HepG2 (cell line): ENCODE measurements around the gene PIBF1. TPM values are rescaled to one million over a fixed set of nuclear protein-coding genes. Genes with fewer than 3 reads are reported as not detected.

Experiments
- ATAC-seq: fragments of 200-7000 bp; cut with Tn5 transposase; 3 replicates; pipeline ENCODE4 v1.9.1; 2020; ENCODE audit warnings: mild to moderate bottlenecking, moderate library complexity
- BruUV-seq: library from RNA; stranded (reverse); fragments of 400-500 nt; replicated peaks from 2 replicates; lab custom pipeline; 2021; lab: Mats Ljungman, UMichigan
- CTCF ChIA-PET: fragments of 300-600 bp; formaldehyde crosslinking; extraction: SDS; loops from one replicate; lab custom pipeline; 2021; ENCODE audit warnings: low total read pairs, inconsistent platforms, low intra/inter-chr PET ratio; lab: Yijun Ruan, JAX
- POLR2A ChIA-PET: fragments of 350-600 bp; sonication (Branson Sonifier 250); formaldehyde crosslinking; loops from one replicate; lab custom pipeline; 2020; ENCODE audit warnings: antibody characterized with exemption, inconsistent platforms; lab: Yijun Ruan, JAX
- DNase-seq: peaks from one replicate; pipeline ENCODE4 v3.0.0-alpha.2; 2015; ENCODE audit warnings: low spot score
- FAIRE-seq: peaks from 3 replicates; lab custom pipeline; 2011; peaks lifted over from hg19 to GRCh38; lab: Jason Lieb, UNC
- H2AFZ ChIP-seq: one replicate; pipeline ENCODE4 v1.6.1; 2011; ENCODE audit warnings: low read length, inconsistent platforms
- H3K27ac ChIP-seq: fragments of 300-600 bp; 3 replicates; pipeline ENCODE4 v1.8.0; 2011; ENCODE audit warnings: mixed run types, mild to moderate bottlenecking, mixed read lengths, low read length, inconsistent platforms; ENCODE audit not compliant: insufficient read depth; ENCODE audit errors: extremely low read length
- H3K27me3 ChIP-seq, 2 experiments: fragments of 200-600 bp in 1 of 2; 2 replicates in 1 of 2; 3 replicates in 1 of 2; pipeline versions ENCODE4 v1.6.0 to v1.8.0; 2011; ENCODE audit warnings: low read length in 2 of 2, mild to moderate bottlenecking in 2 of 2, moderate library complexity in 2 of 2, inconsistent platforms in 1 of 2; ENCODE audit not compliant: insufficient read depth in 2 of 2, control insufficient read depth in 1 of 2
- H3K36me3 ChIP-seq, 2 experiments: fragments of 200-600 bp in 1 of 2; replicated peaks in 1 of 2; 2 replicates in 1 of 2; 3 replicates in 1 of 2; pipeline versions ENCODE4 v1.5.1 to v1.8.0; 2011; ENCODE audit warnings: low read length in 2 of 2, inconsistent platforms in 1 of 2; ENCODE audit not compliant: insufficient read depth in 2 of 2, control insufficient read depth in 1 of 2
- H3K4me1 ChIP-seq: 2 replicates; pipeline ENCODE4 v1.5.1; 2012; ENCODE audit warnings: low read length, inconsistent platforms; ENCODE audit not compliant: insufficient read depth
- H3K4me2 ChIP-seq: 2 replicates; pipeline ENCODE4 v1.6.0; 2011; ENCODE audit warnings: low read depth, low read length, inconsistent platforms
- H3K4me3 ChIP-seq, 3 experiments: fragments of 200-600 bp in 1 of 3; sonication (generic), shearing (Covaris generic) in 1 of 3; replicated peaks in 1 of 3; 2 replicates each; pipeline ENCODE4 v1.5.1; 2011 to 2016; ENCODE audit warnings: low read length in 3 of 3, inconsistent platforms in 2 of 3, low read depth in 2 of 3, mild to moderate bottlenecking in 2 of 3, control low read depth in 1 of 3, mixed read lengths in 1 of 3; ENCODE audit not compliant: insufficient read depth in 1 of 3
- H3K79me2 ChIP-seq: one replicate; pipeline ENCODE4 v1.6.1; 2011; ENCODE audit warnings: low read length, inconsistent platforms; ENCODE audit not compliant: insufficient read depth
- H3K9ac ChIP-seq: 2 replicates; pipeline ENCODE4 v1.6.0; 2011; ENCODE audit warnings: mild to moderate bottlenecking, low read depth, low read length, inconsistent platforms; ENCODE audit not compliant: insufficient read depth
- H3K9me3 ChIP-seq: 2 replicates; pipeline ENCODE4 v1.5.1; 2012; ENCODE audit warnings: mild to moderate bottlenecking, low read length
- H4K20me1 ChIP-seq: 2 replicates; pipeline ENCODE4 v1.6.0; 2011; ENCODE audit warnings: inconsistent platforms, mild to moderate bottlenecking, low read length, moderate library complexity; ENCODE audit not compliant: insufficient read depth
- CEBPB ChIP-seq: IDR thresholded peaks from 2 replicates; pipeline ENCODE4 v1.6.1; 2011; ENCODE audit warnings: low read depth, low read length, improper control_type of control experiment, borderline replicate concordance
- CEBPG ChIP-seq: IDR thresholded peaks from 2 replicates; pipeline ENCODE4 v1.6.1; 2016
- DPF2 ChIP-seq: sonication (generic); formaldehyde crosslinking; IDR thresholded peaks from 2 replicates; pipeline ENCODE4 v1.4.0; 2020; ENCODE audit warnings: mild to moderate bottlenecking, low read depth, missing genetic modification reagents, borderline replicate concordance
- HNRNPUL1 ChIP-seq: fragments of 200-400 bp; formaldehyde crosslinking; IDR thresholded peaks from 2 replicates; pipeline ENCODE4 v1.6.1; 2017; ENCODE audit warnings: low read depth, mild to moderate bottlenecking, low read length, moderate library complexity
- MED8 ChIP-seq: sonication (generic); formaldehyde crosslinking; IDR thresholded peaks from 2 replicates; pipeline ENCODE4 v1.8.1; 2023; ENCODE audit warnings: mild to moderate bottlenecking, missing genetic modification reagents; ENCODE audit not compliant: insufficient replicate concordance
- NCOA2 ChIP-seq: sonication (generic); formaldehyde crosslinking; IDR thresholded peaks from 2 replicates; pipeline ENCODE4 v1.8.0; 2022; ENCODE audit warnings: inconsistent platforms
- NCOR1 ChIP-seq: fragments of 200-600 bp; sonication (generic); IDR thresholded peaks from 2 replicates; pipeline ENCODE4 v1.7.0; 2017; ENCODE audit warnings: antibody characterized with exemption, low read length, borderline replicate concordance
- POLR2A ChIP-seq, 2 experiments: IDR thresholded peaks; 2 replicates each; pipeline ENCODE4 v1.6.1; 2011; ENCODE audit warnings: low read depth in 2 of 2, low read length in 2 of 2, mild to moderate bottlenecking in 1 of 2, moderate library complexity in 1 of 2; ENCODE audit not compliant: insufficient read depth in 1 of 2
- ZNF335 ChIP-seq: sonication (generic); formaldehyde crosslinking; IDR thresholded peaks from 2 replicates; pipeline ENCODE4 v1.4.0; 2020; ENCODE audit warnings: missing genetic modification reagents
- WGBS: methylation state at CpG from one replicate; pipeline ENCODE4 v1.1.6; 2017; ENCODE audit warnings: low lambda C conversion rate; 5-methylcytosine and 5-hydroxymethylcytosine counted together
- in situ Hi-C: cut with HindIII; loops from 2 replicates; pipeline ENCODE4 v1.10.0; 2017; ENCODE audit warnings: low pct_unique_long_range_greater_than_20kb; ENCODE audit not compliant: extremely low pct_ligation_motif_present
- intact Hi-C: fragments of 100-400 bp; cut with micrococcal nuclease; formaldehyde crosslinking; loops from one replicate; pipeline ENCODE4 v1.10.0; 2022; ENCODE audit not compliant: unreplicated experiment
- polyA plus RNA-seq, 8 experiments: library from polyadenylated mRNA; depleted of rRNA in 3 of 8; stranded (reverse) in 7 of 8; unstranded in 1 of 8; fragments of >200 nt; fragmentation: Illumina TruSeq in 4 of 8; extraction: Trizol in 4 of 8; gene quantifications; 2 replicates each; pipeline versions ENCODE4 v1.2.1 to v1.2.3, GENCODE V29; 2011 to 2016; ENCODE audit warnings: low read depth in 4 of 8, missing spikeins in 1 of 8, mixed read lengths in 1 of 8; ENCODE audit not compliant: insufficient read depth in 1 of 8
- total RNA-seq, 5 experiments: library from RNA; depleted of rRNA; stranded (reverse); fragments of >200 nt; fragmentation: Illumina TruSeq; extraction: Trizol; gene quantifications; 2 replicates each; pipeline ENCODE4 v1.2.3, GENCODE V29; 2016; ENCODE audit warnings: low read depth in 1 of 5

The PIBF1 gene
- total and polyA plus RNA-seq, 2 of the 13 experiments (the other 11 are each of a cell fraction or from before 2014, with no cell fraction given): 4.2 to 15.8 TPM

GRCh38 chr13:73039201-73040108 is 257.5 kb downstream of the PIBF1 start:
- Histone ChIP-seq H3K79me2 (no peaks in the 10 kb centered on the region), H3K9me3 (no peaks in the 10 kb centered on the region), H3K27ac (no peak overlapping the region), H3K27me3 (no peaks in the 10 kb centered on the region), H3K4me2 (no peak overlapping the region), H2AFZ (no peak overlapping the region), H3K4me3 (no peak overlapping the region), H3K36me3 (no peaks in the 10 kb centered on the region), H4K20me1 (no peaks in the 10 kb centered on the region), H3K9ac (no peak overlapping the region), H3K4me1 (peaks cover 17% of the 10 kb centered on the region)
- ChIA-PET POLR2A (no interaction called here), CTCF (no interaction called here)
- TF ChIP-seq MED8 (no peak), NCOR1 (no peak), DPF2 (CRISPR knock-in tag) (no peak), POLR2A (IDR thresholded peaks at IDR 0.05; ENCODE audit: insufficient read depth in 1 of 2, low read depth in 2 of 2, low read length in 2 of 2) (no peak), ZNF335 (CRISPR knock-in tag) (no peak)
- ATAC-seq: peak; percentile 56; the same call in 1 of the 3 replicates
- in situ Hi-C loops: no loop called here
- DNase-seq: no peak
- BruUV-seq: no TSS peak
- 31% methylated on average over 2 of the region's 2 CpGs for WGBS
- intact Hi-C loops: no loop called here
- FAIRE-seq: no peak

- WGBS: 3% methylated on average over 3 of the region's 3 CpGs
- Histone ChIP-seq H3K9me3 (no peaks in the 10 kb centered on the region), H4K20me1 (no peaks in the 10 kb centered on the region), H3K4me2 (no peak overlapping the region), H3K27ac (no peak overlapping the region), H3K79me2 (no peaks in the 10 kb centered on the region), H2AFZ (no peak overlapping the region), H3K4me3 (no peak overlapping the region; a peak in 1 of 6 replicates), H3K9ac (no peak overlapping the region), H3K27me3 (no peaks in the 10 kb centered on the region), H3K36me3 (no peaks in the 10 kb centered on the region), H3K4me1 (peaks cover 17% of the 10 kb centered on the region)
- TF ChIP-seq HNRNPUL1: 0 out of 2 replicates have a peak, but pooled peaks have one; percentile 22
- 0 out of 2 replicates have a peak, but pooled peaks have one; percentile 12 for TF ChIP-seq CEBPG (CRISPR knock-in tag)
- TF ChIP-seq NCOA2 (CRISPR knock-in tag): no peak
- 0 out of 2 replicates have a peak, but pooled peaks have one; percentile 33 for TF ChIP-seq CEBPB
- DNase-seq (peak; percentile 13), FAIRE-seq (no peak), ATAC-seq (peak; percentile 66)
- CTCF ChIA-PET: no interaction called here
- intact Hi-C loops (no loop called here), in situ Hi-C loops (no loop called here)
- POLR2A ChIA-PET: no interaction called here
- BruUV-seq: no TSS peak
Measured at GRCh38 chr13:73040484-73040883, 258.6 kb downstream of the PIBF1 start.
